ACHN (cell line): ENCODE results near the gene ROBO3.

ENCODE experiments used
- DNase-seq: peaks from one replicate; pipeline ENCODE4 v3.0.0-alpha.2; 2015
- in situ Hi-C: cut with HindIII; loops from 2 replicates; pipeline ENCODE4 v1.10.0; 2017; ENCODE audit warnings: low sequenced_read_pairs, low pct_ligation_motif_present, low pct_unique_long_range_greater_than_20kb

ROBO3 gene

DNA sequence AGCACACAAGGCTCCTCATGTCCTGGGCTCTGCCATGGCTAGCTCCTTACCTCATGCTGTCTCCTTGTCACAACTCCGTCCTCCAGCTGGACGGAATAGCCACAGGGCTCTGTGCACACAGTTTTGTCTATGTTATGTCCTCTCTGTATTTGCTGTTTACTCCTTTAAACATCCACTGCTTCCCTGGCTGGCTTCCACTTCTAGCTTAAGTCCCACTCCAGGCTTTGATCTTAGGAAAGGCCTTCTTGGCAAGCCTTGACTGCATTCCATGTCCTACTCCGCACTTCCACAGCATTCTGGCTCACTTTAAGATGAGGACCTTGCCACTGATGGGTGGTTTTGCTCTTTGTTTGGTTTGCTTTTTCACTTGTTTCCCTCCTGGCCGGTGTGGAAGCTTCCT, 22.9 kb upstream of the ROBO3 start:
- in situ Hi-C loops = no loop called here
- DNase-seq = no peak

DNA sequence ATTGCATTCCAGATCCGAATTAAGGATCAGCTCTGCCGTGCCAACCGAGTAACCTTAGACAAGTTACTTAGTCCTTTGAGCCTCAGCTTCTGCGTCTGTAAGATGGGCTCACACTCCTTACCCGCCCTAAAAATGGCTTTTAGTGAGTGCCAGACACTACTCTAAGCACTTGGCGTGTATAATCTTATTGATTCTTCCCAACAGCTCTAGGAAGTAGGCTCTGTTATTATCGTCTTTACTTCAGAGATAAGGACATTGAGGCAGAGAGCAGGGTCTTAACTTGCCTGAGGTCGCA, 21.7 kb upstream of the ROBO3 start:
- no peak for DNase-seq
- in situ Hi-C loops = no loop called here

GRCh38 chr11:124844664-124845079, 20.6 kb upstream of the ROBO3 start:
- in situ Hi-C loops = no loop called here
- DNase-seq = no peak

GRCh38 chr11:124846070-124846673, 19.1 kb upstream of the ROBO3 start:
- no peak for DNase-seq
- in situ Hi-C loops = no loop called here

- in situ Hi-C loops = no loop called here
- no peak for DNase-seq
These were observed 6.1 kb upstream of the ROBO3 start for GRCh38 chr11:124859171-124859570.

- in situ Hi-C loops = no loop called here
- DNase-seq = no peak
These were observed 3.6 kb upstream of the ROBO3 start for GRCh38 chr11:124861670-124862069.

DNA sequence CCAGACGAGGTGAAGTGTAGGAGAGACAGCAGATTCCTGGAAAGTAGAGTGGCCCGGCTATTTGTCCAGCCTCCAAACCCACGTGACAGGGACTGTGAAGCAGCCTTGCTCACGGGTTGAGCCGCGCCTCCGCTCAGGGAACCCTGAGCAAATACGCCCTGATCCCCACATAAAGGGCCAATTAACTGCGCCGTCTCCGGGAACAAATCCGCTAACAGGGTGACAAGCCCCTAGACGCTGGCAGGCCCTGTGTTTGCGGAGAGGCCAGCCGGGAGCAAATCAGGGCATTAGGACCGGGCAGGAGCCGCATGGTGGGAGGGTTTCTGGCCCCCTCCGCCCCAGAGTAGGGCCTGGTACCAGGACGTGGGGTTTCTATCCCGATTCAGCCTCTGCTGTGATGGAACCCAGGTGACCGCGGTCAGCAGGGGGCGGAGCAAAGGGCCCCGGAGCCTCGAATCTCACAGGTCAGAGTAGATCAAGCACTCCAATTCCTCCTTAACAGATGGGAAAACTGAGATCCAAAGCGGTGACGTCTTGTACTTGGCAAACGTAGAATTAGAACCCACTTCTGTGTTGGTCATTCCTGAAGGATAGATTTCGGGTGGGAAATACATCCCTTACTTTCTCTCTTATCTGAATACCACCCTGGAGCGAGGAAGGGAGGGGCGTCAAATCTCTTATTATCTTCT, 2.0 kb upstream of the ROBO3 start:
- peak; percentile 38 for DNase-seq
- in situ Hi-C loops = no loop called here

DNA sequence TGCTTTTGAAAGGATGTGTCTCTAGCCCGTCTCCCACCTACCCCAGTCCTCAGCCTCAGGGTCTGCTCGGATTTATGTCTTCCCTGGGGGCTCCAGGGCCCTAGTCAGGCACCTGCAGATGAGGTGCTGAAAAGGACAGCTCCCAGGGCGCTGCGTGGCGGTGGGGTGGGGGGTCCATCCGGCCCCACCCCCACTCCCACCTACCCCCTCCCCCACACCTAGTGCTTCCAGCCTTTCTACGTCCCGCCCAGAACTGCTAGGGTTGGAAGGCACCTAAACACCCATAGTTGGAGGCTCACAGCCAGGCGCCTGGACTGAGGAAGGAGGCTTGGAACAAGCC, 1.4 kb upstream of the ROBO3 start:
- in situ Hi-C loops = no loop called here
- DNase-seq = no peak

- in situ Hi-C loops = no loop called here
- DNase-seq = no peak
These were observed 898 bp upstream of the ROBO3 start for GRCh38 chr11:124864176-124864891.

GRCh38 chr11:124864892-124865180, 396 bp upstream of the ROBO3 start:
- in situ Hi-C loops = no loop called here
- DNase-seq = no peak

GRCh38 chr11:124865902-124866851, 945 bp downstream of the ROBO3 start:
- peak; percentile 22 for DNase-seq
- in situ Hi-C loops = no loop called here

GRCh38 chr11:124867700-124868099, 2.5 kb downstream of the ROBO3 start:
- peak; percentile 45 for DNase-seq
- in situ Hi-C loops = no loop called here

- DNase-seq = no peak
- in situ Hi-C loops = no loop called here
These were observed 3.4 kb downstream of the ROBO3 start for GRCh38 chr11:124868331-124869274.

GRCh38 chr11:124869331-124869730, 4.1 kb downstream of the ROBO3 start:
- DNase-seq = no peak
- in situ Hi-C loops = no loop called here

GRCh38 chr11:124869856-124870387, 4.7 kb downstream of the ROBO3 start:
- DNase-seq = no peak
- in situ Hi-C loops = no loop called here

DNA sequence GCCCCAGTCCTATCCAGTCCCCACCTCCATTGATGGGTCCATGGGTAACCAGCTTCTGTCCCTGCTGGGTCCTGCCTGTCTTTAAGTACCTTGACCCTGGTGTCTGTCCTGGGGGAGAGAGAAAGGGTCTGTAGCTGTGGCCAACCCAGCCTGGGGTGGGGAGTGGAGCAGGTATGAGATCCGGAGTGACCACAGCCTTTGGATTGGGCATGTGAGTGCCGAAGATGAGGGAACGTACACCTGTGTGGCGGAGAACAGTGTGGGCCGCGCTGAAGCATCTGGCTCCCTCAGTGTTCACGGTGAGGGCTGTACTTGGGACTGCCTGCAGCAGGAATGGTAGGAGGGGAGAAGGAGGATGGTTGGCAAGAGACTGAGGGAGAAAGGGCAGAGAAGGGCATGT, 5.2 kb downstream of the ROBO3 start:
- in situ Hi-C loops = no loop called here
- DNase-seq = no peak

- in situ Hi-C loops = no loop called here
- no peak for DNase-seq
These were observed 7.0 kb downstream of the ROBO3 start for GRCh38 chr11:124872280-124872679.

DNA sequence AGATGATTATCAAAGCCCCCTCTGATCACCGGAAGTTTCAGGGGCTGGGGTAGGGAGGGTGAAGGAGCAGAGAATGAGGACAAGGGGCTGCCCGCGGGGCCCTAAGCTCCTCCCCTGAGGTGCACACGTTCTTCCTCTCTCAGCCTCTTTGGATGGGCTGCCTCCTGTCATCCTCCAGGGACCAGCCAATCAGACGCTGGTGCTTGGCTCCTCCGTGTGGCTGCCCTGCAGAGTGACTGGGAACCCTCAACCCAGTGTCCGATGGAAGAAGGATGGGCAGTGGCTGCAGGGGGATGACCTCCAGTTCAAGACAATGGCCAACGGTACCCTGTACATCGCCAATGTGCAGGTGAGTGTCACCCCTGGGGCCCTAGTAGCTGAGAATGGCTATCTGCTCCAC, 7.5 kb downstream of the ROBO3 start:
- in situ Hi-C loops = no loop called here

More for the DNA sequence above, 7.5 kb downstream of the ROBO3 start:
- no peak for DNase-seq
